ENCODE measurements around the gene RIN3. TPM values are rescaled to one million over a fixed set of nuclear protein-coding genes. Genes with fewer than 3 reads are reported as not detected.

Gene RIN3
- total and polyA plus RNA-seq, 2 donors (not counting 3 experiments of a cell fraction or from before 2014, with no cell fraction given), result 5.1 to 20.8 TPM

DNA sequence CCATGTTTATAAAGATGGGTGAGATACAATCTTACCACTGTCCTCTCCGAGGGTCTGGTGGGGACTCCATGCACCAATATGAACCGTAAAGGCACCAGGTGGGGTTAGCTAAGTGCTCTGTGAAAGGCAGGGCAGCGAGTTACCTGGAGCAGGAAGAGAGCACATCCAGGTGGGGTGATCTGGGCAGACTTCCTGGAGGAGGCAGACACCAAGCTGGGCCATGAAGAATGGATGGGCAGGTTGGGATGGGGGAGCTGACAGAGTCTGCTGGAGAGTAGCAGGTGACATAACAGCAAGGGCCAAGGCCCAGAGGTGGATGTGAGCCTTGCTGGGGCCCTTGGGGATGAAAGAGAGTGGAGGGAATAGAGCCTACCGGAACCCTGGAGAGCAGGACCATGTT, 45.9 kb downstream of the RIN3 start:
- Histone ChIP-seq H3K4me3 (replicated peaks in 1 of 3; ENCODE audit: insufficient read depth in 1 of 3, low read depth in 1 of 3, low read length in 3 of 3) (no peak overlapping the region), H3K9ac (replicated peaks; ENCODE audit: extremely low read depth, insufficient read depth, low read length) (no peak overlapping the region), H3K9me3 (replicated peaks; ENCODE audit: control insufficient read depth, insufficient read depth, low read length) (no peaks in the 10 kb centered on the region), H3K79me2 (ENCODE audit: control insufficient read depth, insufficient read depth, low read length) (no peaks in the 10 kb centered on the region), H2AFZ (ENCODE audit: low read depth, low read length) (no peak overlapping the region), H3K9me1 (replicated peaks; ENCODE audit: control insufficient read depth, extremely low read depth, insufficient read depth, low read length) (no peaks in the 10 kb centered on the region), H3K4me1 (ENCODE audit: control insufficient read depth, extremely low read depth, insufficient read depth, low read length) (no peaks in the 10 kb centered on the region), H3K4me2 (ENCODE audit: insufficient read depth, low read length) (no peak overlapping the region), H3K27me3 (ENCODE audit: control insufficient read depth in 2 of 2, insufficient read depth in 2 of 2, low read length in 2 of 2) (no peaks in the 10 kb centered on the region), H4K20me1 (replicated peaks; ENCODE audit: control insufficient read depth, extremely low read depth, insufficient read depth, low read length) (no peaks in the 10 kb centered on the region), H3K36me3 (ENCODE audit: control insufficient read depth in 2 of 2, extremely low read depth in 1 of 2, insufficient read depth in 2 of 2, low read length in 2 of 2) (peaks cover 0 to 6% of the 10 kb centered on the region in 2 experiments), H3K27ac (ENCODE audit: insufficient read depth, low read depth, low read length) (no peak overlapping the region)
- CTCF ChIA-PET, result interaction anchor here (0.9 kb wide), 1 partner anchor 15 kb away, joined by 3 read pairs; no protein-coding TSS in a partner anchor
- POLR2A ChIA-PET, result no interaction called here
- TF ChIP-seq POLR2A (IDR thresholded peaks at IDR 0.05; ENCODE audit: low read depth, low read length), result no peak
- no peak for TF ChIP-seq POLR2AphosphoS5 (IDR thresholded peaks at IDR 0.05; ENCODE audit: insufficient read depth, low read depth, low read length)
- intact Hi-C loops (cut with micrococcal nuclease), result no loop called here
- no TSS peak for BruUV-seq (replicated peaks)
- dilution Hi-C loops (cut with MboI; ENCODE audit: extremely low pct_ligation_motif_present, low sequenced_read_pairs), result no loop called here
- no peak for DNase-seq (ENCODE audit: low read depth, low spot score)
- no peak for FAIRE-seq

DNA sequence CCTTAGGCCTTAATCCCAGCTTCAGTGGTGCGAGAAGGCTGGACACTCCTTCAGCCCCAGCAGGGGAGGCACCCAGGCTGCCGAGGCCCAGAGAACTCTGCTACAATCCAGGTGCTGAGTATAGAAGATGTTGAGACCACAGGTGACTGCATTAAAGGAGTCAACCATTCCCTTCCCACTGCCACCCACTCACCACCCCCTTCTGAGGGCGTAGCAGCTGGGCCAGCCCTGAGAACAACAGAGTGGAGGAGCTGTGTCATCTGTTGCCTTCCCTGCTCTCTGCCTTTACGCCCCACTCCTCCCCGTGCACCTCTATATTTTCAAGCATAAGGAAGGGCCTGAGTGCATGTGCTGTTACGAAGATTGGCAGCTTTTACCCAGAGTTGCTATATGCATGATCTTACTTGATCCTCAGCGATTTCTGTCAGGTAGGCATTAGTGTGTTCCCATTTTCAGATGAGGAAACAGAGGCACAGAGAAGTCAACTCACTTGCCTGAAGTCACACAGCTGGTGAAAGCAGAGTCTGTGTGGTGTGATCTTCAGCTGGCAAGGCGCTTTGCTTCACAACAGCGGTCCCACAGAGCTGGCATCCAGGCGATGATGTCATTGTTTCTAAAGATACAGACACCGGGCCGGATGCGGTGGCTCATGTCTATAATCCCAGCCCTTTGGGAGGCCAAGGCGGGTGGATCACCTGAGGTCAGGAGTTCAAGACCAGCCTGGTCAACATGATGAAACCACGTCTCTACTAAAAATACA, 46.7 kb downstream of the RIN3 start:
- Histone ChIP-seq H2AFZ (ENCODE audit: low read depth, low read length) (no peak overlapping the region), H3K9me3 (replicated peaks; ENCODE audit: control insufficient read depth, insufficient read depth, low read length) (no peaks in the 10 kb centered on the region), H3K4me2 (ENCODE audit: insufficient read depth, low read length) (no peak overlapping the region), H3K27ac (ENCODE audit: insufficient read depth, low read depth, low read length) (no peak overlapping the region), H3K79me2 (ENCODE audit: control insufficient read depth, insufficient read depth, low read length) (no peaks in the 10 kb centered on the region), H4K20me1 (replicated peaks; ENCODE audit: control insufficient read depth, extremely low read depth, insufficient read depth, low read length) (no peaks in the 10 kb centered on the region), H3K9ac (replicated peaks; ENCODE audit: extremely low read depth, insufficient read depth, low read length) (no peak overlapping the region), H3K27me3 (ENCODE audit: control insufficient read depth in 2 of 2, insufficient read depth in 2 of 2, low read length in 2 of 2) (no peaks in the 10 kb centered on the region), H3K4me1 (ENCODE audit: control insufficient read depth, extremely low read depth, insufficient read depth, low read length) (no peaks in the 10 kb centered on the region), H3K36me3 (ENCODE audit: control insufficient read depth in 2 of 2, extremely low read depth in 1 of 2, insufficient read depth in 2 of 2, low read length in 2 of 2) (peaks cover 0 to 6% of the 10 kb centered on the region in 2 experiments), H3K4me3 (replicated peaks in 1 of 3; ENCODE audit: insufficient read depth in 1 of 3, low read depth in 1 of 3, low read length in 3 of 3) (no peak overlapping the region), H3K9me1 (replicated peaks; ENCODE audit: control insufficient read depth, extremely low read depth, insufficient read depth, low read length) (no peaks in the 10 kb centered on the region)
- intact Hi-C loops (cut with micrococcal nuclease) (no loop called here), dilution Hi-C loops (cut with MboI; ENCODE audit: extremely low pct_ligation_motif_present, low sequenced_read_pairs) (no loop called here)
- POLR2A ChIA-PET, result no interaction called here
- CTCF ChIA-PET, result interaction anchor here (0.9 kb wide), 1 partner anchor 16 kb away, joined by 3 read pairs; no protein-coding TSS in a partner anchor
- no TSS peak for BruUV-seq (replicated peaks)
- no peak for DNase-seq (ENCODE audit: low read depth, low spot score)
- TF ChIP-seq JUN (IDR thresholded peaks at IDR 0.05; ENCODE audit: borderline replicate concordance, insufficient read depth, insufficient read length, low read depth), result no peak
- TF ChIP-seq GATA2 (IDR thresholded peaks at IDR 0.05; ENCODE audit: insufficient read depth, insufficient read length, low read depth, low read length), result no peak
- TF ChIP-seq, protein P1, sequence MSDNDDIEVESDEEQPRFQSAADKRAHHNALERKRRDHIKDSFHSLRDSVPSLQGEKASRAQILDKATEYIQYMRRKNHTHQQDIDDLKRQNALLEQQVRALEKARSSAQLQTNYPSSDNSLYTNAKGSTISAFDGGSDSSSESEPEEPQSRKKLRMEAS (IDR thresholded peaks at IDR 0.05; ENCODE audit: insufficient read depth, insufficient read length), result no peak
- TF ChIP-seq EZH2 (IDR thresholded peaks at IDR 0.05; ENCODE audit: borderline replicate concordance, low read depth, low read length, severe bottlenecking), result no peak
- no peak for TF ChIP-seq FOS (IDR thresholded peaks at IDR 0.05; ENCODE audit: borderline replicate concordance, insufficient read depth, low read length)
- TF ChIP-seq POLR2AphosphoS5 (IDR thresholded peaks at IDR 0.05; ENCODE audit: insufficient read depth, low read depth, low read length), result no peak
- no peak for TF ChIP-seq POLR2A (IDR thresholded peaks at IDR 0.05; ENCODE audit: low read depth, low read length)
- TF ChIP-seq MYC (IDR thresholded peaks at IDR 0.05; ENCODE audit: low read depth, low read length), result no peak
- TF ChIP-seq, protein P2, sequence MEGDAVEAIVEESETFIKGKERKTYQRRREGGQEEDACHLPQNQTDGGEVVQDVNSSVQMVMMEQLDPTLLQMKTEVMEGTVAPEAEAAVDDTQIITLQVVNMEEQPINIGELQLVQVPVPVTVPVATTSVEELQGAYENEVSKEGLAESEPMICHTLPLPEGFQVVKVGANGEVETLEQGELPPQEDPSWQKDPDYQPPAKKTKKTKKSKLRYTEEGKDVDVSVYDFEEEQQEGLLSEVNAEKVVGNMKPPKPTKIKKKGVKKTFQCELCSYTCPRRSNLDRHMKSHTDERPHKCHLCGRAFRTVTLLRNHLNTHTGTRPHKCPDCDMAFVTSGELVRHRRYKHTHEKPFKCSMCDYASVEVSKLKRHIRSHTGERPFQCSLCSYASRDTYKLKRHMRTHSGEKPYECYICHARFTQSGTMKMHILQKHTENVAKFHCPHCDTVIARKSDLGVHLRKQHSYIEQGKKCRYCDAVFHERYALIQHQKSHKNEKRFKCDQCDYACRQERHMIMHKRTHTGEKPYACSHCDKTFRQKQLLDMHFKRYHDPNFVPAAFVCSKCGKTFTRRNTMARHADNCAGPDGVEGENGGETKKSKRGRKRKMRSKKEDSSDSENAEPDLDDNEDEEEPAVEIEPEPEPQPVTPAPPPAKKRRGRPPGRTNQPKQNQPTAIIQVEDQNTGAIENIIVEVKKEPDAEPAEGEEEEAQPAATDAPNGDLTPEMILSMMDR (IDR thresholded peaks at IDR 0.05; ENCODE audit: extremely low read depth in 1 of 2, insufficient read depth in 1 of 2, low read depth in 1 of 2, low read length in 2 of 2), result no peak
- no peak for FAIRE-seq
